OCI-LY1 (cell line): Measurements from ENCODE around the gene RRM2.

ENCODE experiments used
- CTCF ChIP-seq: fragments of 200-600 bp; sonication (generic), shearing (Covaris generic); IDR thresholded peaks from 2 replicates; pipeline ENCODE4 v1.5.1; 2017; ENCODE audit warnings: mild to moderate bottlenecking, antibody characterized with exemption, low read length, moderate library complexity, mixed read lengths
- EZH2 ChIP-seq: fragments of 200-600 bp; sonication (generic), shearing (Covaris generic); IDR thresholded peaks from 2 replicates; pipeline ENCODE4 v1.8.0; 2017; ENCODE audit warnings: borderline replicate concordance, mixed run types, mild to moderate bottlenecking, antibody characterized with exemption, low read length, moderate library complexity, mixed read lengths

- TF ChIP-seq CTCF, result no peak
- TF ChIP-seq EZH2, result no peak
Measured at GRCh38 chr2:10163498-10164486, 41.3 kb downstream of the RRM2 start.
